ENCODE measurements around the gene CTDSPL.

GRCh38 chr3:37833302-37834186 is 28.1 kb upstream of the CTDSPL start:
- TF ChIP-seq EZH2 (IDR thresholded peaks at IDR 0.05), result no peak
- TF ChIP-seq, protein P1, sequence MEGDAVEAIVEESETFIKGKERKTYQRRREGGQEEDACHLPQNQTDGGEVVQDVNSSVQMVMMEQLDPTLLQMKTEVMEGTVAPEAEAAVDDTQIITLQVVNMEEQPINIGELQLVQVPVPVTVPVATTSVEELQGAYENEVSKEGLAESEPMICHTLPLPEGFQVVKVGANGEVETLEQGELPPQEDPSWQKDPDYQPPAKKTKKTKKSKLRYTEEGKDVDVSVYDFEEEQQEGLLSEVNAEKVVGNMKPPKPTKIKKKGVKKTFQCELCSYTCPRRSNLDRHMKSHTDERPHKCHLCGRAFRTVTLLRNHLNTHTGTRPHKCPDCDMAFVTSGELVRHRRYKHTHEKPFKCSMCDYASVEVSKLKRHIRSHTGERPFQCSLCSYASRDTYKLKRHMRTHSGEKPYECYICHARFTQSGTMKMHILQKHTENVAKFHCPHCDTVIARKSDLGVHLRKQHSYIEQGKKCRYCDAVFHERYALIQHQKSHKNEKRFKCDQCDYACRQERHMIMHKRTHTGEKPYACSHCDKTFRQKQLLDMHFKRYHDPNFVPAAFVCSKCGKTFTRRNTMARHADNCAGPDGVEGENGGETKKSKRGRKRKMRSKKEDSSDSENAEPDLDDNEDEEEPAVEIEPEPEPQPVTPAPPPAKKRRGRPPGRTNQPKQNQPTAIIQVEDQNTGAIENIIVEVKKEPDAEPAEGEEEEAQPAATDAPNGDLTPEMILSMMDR (IDR thresholded peaks at IDR 0.05), result no peak

All from neural progenitor cell (in vitro differentiated cells).